GM10266 (cell line): Measurements from ENCODE around the gene ANO4.

Experiments
- DNase-seq: peaks from one replicate; pipeline ENCODE4 v3.0.0; 2012; ENCODE audit errors: extremely low spot score
- CTCF ChIP-seq: IDR thresholded peaks from 2 replicates; pipeline ENCODE4 v1.5.1; 2012; ENCODE audit warnings: mild to moderate bottlenecking, low read depth; ENCODE audit not compliant: control insufficient read depth, insufficient read depth; ENCODE audit errors: missing control alignments

Gene ANO4

DNA sequence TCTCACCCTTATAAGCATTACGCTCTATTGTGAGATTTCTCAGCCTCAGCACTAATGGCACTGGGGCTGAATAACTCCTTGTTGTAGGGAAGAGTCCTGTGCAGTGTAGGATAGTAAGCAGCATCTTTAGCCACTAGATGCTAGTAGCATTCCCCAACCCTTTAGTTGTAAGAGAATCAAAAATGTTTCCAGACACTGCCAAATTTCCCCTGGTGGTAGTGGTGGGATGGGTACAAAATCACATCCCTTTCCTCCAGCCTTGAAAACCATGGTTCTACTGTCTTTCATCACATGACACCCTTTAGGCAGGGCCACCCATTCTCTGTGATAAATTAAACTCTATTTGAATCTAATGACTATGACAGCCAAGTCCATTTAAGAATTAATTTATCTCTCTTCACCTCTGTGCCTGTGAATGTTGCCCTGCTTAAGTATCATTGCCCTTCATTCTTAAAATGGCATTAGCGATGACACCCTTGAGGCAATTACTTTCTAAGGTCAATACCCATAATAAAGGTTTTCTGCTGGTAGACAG, 199.4 kb downstream of the ANO4 start:
- TF ChIP-seq CTCF: no peak
- DNase-seq: no peak

- no peak for DNase-seq
- TF ChIP-seq CTCF: no peak
Observed at GRCh38 chr12:100995201-100995600, 200.6 kb downstream of the ANO4 start.

GRCh38 chr12:100995771-100996170, 201.2 kb downstream of the ANO4 start:
- no peak for TF ChIP-seq CTCF
- DNase-seq: no peak

- DNase-seq: no peak
- no peak for TF ChIP-seq CTCF
Observed at GRCh38 chr12:101001669-101002068, 207.1 kb downstream of the ANO4 start.

DNA sequence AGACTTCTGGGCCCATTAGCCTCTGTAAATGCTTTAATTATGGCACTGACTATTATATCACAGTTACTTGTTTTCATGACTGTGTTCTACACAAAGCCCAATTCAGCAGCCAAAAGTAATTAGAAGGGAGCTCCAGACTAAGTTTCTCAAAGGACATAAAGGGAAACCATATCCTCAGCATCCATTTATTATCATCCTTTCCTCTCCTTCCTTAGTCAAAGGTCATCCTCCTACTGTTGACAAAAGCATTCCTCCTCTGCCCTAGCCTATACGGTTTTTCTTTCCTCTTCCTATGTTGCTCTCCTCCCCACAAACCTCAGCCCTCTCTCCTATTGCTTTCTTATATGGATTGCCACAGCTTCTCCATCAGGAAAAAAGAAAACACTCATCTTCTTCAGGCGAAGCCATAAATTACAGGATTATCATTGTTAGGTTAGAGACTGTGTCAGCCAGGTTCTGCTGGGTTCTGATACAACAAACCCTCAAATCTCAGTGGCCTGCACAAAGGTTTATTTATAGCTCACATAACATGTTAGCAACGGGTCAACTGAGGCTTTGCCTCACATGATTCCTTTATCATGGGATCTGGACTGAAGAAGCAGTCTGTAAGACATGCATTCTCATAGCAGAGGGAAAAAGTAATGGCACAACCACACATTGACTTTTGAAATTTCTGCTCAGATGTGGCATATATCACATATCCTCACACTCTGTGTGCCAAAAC, 208.3 kb downstream of the ANO4 start:
- TF ChIP-seq CTCF: no peak

DNA sequence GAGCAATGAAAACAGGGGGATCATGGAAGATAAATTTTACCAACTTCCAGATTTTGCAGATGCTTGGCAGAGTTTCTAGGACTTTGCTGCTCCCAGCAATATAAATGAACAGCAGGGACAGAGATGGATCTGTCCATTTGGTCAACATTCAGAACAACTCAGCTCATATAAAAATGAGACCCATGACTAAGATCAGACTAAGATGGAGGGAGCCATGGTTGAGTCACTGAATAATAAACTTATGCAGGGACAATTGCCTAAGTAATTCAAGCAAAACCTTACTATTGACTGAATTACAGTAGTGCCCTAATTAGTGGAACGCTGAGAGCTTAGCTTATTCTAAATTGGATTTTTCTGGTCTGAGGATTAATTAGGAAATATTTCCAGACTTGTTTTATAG, 210.3 kb downstream of the ANO4 start:
- no peak for DNase-seq
- no peak for TF ChIP-seq CTCF

More for the DNA sequence above, 208.3 kb downstream of the ANO4 start:
- no peak for DNase-seq

GRCh38 chr12:101009274-101009673, 214.7 kb downstream of the ANO4 start:
- no peak for DNase-seq
- no peak for TF ChIP-seq CTCF
